Measurements from ENCODE around the gene SEMA6D.

GRCh38 chr15:47820057-47820746 lies 102.9 kb downstream of the SEMA6D start:
- TF ChIP-seq, protein P1, sequence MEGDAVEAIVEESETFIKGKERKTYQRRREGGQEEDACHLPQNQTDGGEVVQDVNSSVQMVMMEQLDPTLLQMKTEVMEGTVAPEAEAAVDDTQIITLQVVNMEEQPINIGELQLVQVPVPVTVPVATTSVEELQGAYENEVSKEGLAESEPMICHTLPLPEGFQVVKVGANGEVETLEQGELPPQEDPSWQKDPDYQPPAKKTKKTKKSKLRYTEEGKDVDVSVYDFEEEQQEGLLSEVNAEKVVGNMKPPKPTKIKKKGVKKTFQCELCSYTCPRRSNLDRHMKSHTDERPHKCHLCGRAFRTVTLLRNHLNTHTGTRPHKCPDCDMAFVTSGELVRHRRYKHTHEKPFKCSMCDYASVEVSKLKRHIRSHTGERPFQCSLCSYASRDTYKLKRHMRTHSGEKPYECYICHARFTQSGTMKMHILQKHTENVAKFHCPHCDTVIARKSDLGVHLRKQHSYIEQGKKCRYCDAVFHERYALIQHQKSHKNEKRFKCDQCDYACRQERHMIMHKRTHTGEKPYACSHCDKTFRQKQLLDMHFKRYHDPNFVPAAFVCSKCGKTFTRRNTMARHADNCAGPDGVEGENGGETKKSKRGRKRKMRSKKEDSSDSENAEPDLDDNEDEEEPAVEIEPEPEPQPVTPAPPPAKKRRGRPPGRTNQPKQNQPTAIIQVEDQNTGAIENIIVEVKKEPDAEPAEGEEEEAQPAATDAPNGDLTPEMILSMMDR (IDR thresholded peaks at IDR 0.05), result no peak
- no peak for TF ChIP-seq POLR2A (IDR thresholded peaks at IDR 0.05)

Measured in uterus (tissue), 2 donors.